ENCODE data around the gene CEP104.

DNA sequence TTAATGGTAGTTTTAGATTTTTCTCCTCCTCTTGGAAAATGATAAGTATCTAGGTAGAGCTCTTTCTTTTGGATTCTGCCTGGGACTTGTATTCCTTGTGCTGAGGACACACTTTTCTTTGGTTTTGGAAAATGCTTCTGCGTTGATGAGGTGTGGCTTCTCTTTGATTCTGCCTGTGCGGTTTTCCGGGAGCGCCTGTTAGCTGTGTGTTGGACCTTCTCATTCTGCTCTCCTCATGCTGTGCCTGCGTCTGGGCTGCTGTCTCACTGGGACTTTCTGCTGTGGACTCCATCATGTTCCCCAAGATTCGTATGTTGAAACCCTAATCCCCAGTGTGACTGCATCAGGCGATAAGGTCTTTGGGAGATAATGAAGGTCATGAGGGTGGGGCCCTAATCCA lies 22.1 kb upstream of the CEP104 start:
- no peak for TF ChIP-seq POLR2AphosphoS5 (IDR thresholded peaks at IDR 0.05; ENCODE audit: low read depth, low read length)
- no peak for TF ChIP-seq SIN3A (IDR thresholded peaks at IDR 0.05; ENCODE audit: borderline replicate concordance, low read depth, low read length)
- no peak for TF ChIP-seq JUND (IDR thresholded peaks at IDR 0.05)
- no peak for TF ChIP-seq CTCF (IDR thresholded peaks at IDR 0.05)
- TF ChIP-seq MXI1 (IDR thresholded peaks at IDR 0.05; ENCODE audit: low read depth, low read length) = no peak
- no peak for TF ChIP-seq FOXJ3 (CRISPR knock-in tag; IDR thresholded peaks at IDR 0.05)
- TF ChIP-seq FOXM1 (IDR thresholded peaks at IDR 0.05; ENCODE audit: low read depth) = no peak
- no peak for TF ChIP-seq TCF12 (IDR thresholded peaks at IDR 0.05)
- TF ChIP-seq NFIC (IDR thresholded peaks at IDR 0.05; ENCODE audit: borderline replicate concordance) = no peak

Data from SK-N-SH (cell line).